ENCODE measurements around the gene CNTN2. TPM values are rescaled to one million over a fixed set of nuclear protein-coding genes. Genes with fewer than 3 reads are reported as not detected.

The CNTN2 gene
- total RNA-seq, 1 donor from 2014 or later = 0.10 TPM

DNA sequence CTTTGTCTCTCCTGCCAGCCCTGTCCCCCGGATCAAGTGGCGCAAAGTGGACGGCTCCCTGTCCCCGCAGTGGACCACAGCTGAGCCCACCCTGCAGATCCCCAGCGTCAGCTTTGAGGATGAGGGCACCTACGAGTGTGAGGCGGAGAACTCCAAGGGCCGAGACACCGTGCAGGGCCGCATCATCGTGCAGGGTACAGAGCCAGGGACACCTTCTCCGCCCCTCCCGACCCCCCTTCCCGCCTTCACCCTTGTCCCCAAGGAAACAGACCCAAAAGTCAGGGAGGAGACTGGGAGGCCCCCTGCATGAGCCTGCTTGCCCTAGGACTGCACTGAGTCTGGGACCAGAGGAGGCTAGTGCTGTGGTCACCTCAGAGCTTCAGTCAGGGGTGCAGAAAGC, 18.2 kb downstream of the CNTN2 start:
- DNase-seq (ENCODE audit: low spot score) = no peak
- H3K36me3 Mint-ChIP-seq (ENCODE audit: low read depth, unreplicated experiment) = no peaks in the 10 kb centered on the region
- H3K9me3 Mint-ChIP-seq (ENCODE audit: unreplicated experiment) = no peaks in the 10 kb centered on the region
- H3K27me3 Mint-ChIP-seq (ENCODE audit: unreplicated experiment) = peaks cover 5% of the 10 kb centered on the region
- no peak for TF ChIP-seq CTCF (IDR thresholded peaks at IDR 0.05; ENCODE audit: unreplicated experiment)
- H3K4me3 Mint-ChIP-seq (ENCODE audit: unreplicated experiment) = no peak overlapping the region
- no peaks in the 10 kb centered on the region for H3K4me1 Mint-ChIP-seq (ENCODE audit: unreplicated experiment)
- H3K27ac Mint-ChIP-seq (ENCODE audit: unreplicated experiment) = no peak overlapping the region

- peak; percentile 89 for TF ChIP-seq CTCF (IDR thresholded peaks at IDR 0.05; ENCODE audit: unreplicated experiment)
- peak; percentile 87 for DNase-seq (ENCODE audit: low spot score)
- no peaks in the 10 kb centered on the region for H3K36me3 Mint-ChIP-seq (ENCODE audit: low read depth, unreplicated experiment)
- peaks cover 9% of the 10 kb centered on the region for H3K27me3 Mint-ChIP-seq (ENCODE audit: unreplicated experiment)
- H3K4me3 Mint-ChIP-seq (ENCODE audit: unreplicated experiment) = no peak overlapping the region
- H3K27ac Mint-ChIP-seq (ENCODE audit: unreplicated experiment) = no peak overlapping the region
- H3K4me1 Mint-ChIP-seq (ENCODE audit: unreplicated experiment) = no peaks in the 10 kb centered on the region
- H3K9me3 Mint-ChIP-seq (ENCODE audit: unreplicated experiment) = no peaks in the 10 kb centered on the region
Measured at GRCh38 chr1:205061665-205062069, 18.7 kb downstream of the CNTN2 start.

GRCh38 chr1:205062319-205062718, 19.3 kb downstream of the CNTN2 start:
- Mint-ChIP-seq H3K36me3 (ENCODE audit: low read depth, unreplicated experiment) (no peaks in the 10 kb centered on the region), H3K9me3 (ENCODE audit: unreplicated experiment) (no peaks in the 10 kb centered on the region), H3K27me3 (ENCODE audit: unreplicated experiment) (peaks cover 9% of the 10 kb centered on the region), H3K27ac (ENCODE audit: unreplicated experiment) (no peak overlapping the region), H3K4me1 (ENCODE audit: unreplicated experiment) (no peaks in the 10 kb centered on the region), H3K4me3 (ENCODE audit: unreplicated experiment) (no peak overlapping the region)
- no peak for TF ChIP-seq CTCF (IDR thresholded peaks at IDR 0.05; ENCODE audit: unreplicated experiment)
- no peak for DNase-seq (ENCODE audit: low spot score)

- H3K9me3 Mint-ChIP-seq (ENCODE audit: unreplicated experiment) = no peaks in the 10 kb centered on the region
- H3K27me3 Mint-ChIP-seq (ENCODE audit: unreplicated experiment) = peaks cover 9% of the 10 kb centered on the region
- H3K4me1 Mint-ChIP-seq (ENCODE audit: unreplicated experiment) = no peaks in the 10 kb centered on the region
- no peak overlapping the region for H3K27ac Mint-ChIP-seq (ENCODE audit: unreplicated experiment)
- H3K4me3 Mint-ChIP-seq (ENCODE audit: unreplicated experiment) = no peak overlapping the region
- no peaks in the 10 kb centered on the region for H3K36me3 Mint-ChIP-seq (ENCODE audit: low read depth, unreplicated experiment)
- TF ChIP-seq CTCF (IDR thresholded peaks at IDR 0.05; ENCODE audit: unreplicated experiment) = no peak
- no peak for DNase-seq (ENCODE audit: low spot score)
Measured at GRCh38 chr1:205062895-205063294, 19.9 kb downstream of the CNTN2 start.

GRCh38 chr1:205064301-205064700, 21.3 kb downstream of the CNTN2 start:
- H3K4me3 Mint-ChIP-seq (ENCODE audit: unreplicated experiment) = no peak overlapping the region
- DNase-seq (ENCODE audit: low spot score) = no peak
- H3K27me3 Mint-ChIP-seq (ENCODE audit: unreplicated experiment) = peaks cover 9% of the 10 kb centered on the region
- no peak for TF ChIP-seq CTCF (IDR thresholded peaks at IDR 0.05; ENCODE audit: unreplicated experiment)
- no peaks in the 10 kb centered on the region for H3K36me3 Mint-ChIP-seq (ENCODE audit: low read depth, unreplicated experiment)
- H3K4me1 Mint-ChIP-seq (ENCODE audit: unreplicated experiment) = no peaks in the 10 kb centered on the region
- H3K9me3 Mint-ChIP-seq (ENCODE audit: unreplicated experiment) = no peaks in the 10 kb centered on the region
- H3K27ac Mint-ChIP-seq (ENCODE audit: unreplicated experiment) = no peak overlapping the region

Data from endothelial cell (in vitro differentiated cells).